D721Med (cell line): ENCODE results near the gene SYTL1.

Experiments used
- DNase-seq: peaks from one replicate; pipeline ENCODE4 v3.0.0; 2011; ENCODE audit warnings: low spot score; ENCODE audit not compliant: insufficient read length
- FAIRE-seq: peaks from 2 replicates; lab custom pipeline; 2011; peaks lifted over from hg19 to GRCh38; lab: Jason Lieb, UNC
- TF ChIP-seq, protein P1 (sequence below): IDR thresholded peaks from 2 replicates; pipeline ENCODE4 v1.5.1; 2012; ENCODE audit warnings: mild to moderate bottlenecking, control low read depth; ENCODE audit not compliant: insufficient read depth; ENCODE audit errors: missing control alignments

Gene SYTL1

DNA sequence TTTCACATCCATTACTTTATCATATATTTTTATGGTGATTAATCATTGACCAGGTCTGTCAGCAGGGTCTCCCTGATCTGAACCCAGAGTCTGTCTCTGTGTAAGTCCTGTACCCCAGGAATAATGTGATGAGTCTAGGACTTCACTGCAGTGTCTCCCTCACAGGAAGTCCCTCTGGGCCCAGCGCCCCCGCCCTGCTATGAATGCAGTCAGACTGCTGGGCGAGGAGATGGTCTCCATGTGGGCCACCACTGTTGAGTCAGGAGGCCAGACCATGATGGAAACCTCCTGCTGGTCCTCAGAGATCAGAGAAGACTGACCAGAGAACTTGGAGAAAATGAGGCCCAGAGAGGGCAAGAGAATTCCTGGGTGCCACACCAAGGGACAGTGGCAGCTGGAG lies 10.4 kb upstream of the SYTL1 start:
- FAIRE-seq (no peak), DNase-seq (no peak)
- TF ChIP-seq, protein P1, sequence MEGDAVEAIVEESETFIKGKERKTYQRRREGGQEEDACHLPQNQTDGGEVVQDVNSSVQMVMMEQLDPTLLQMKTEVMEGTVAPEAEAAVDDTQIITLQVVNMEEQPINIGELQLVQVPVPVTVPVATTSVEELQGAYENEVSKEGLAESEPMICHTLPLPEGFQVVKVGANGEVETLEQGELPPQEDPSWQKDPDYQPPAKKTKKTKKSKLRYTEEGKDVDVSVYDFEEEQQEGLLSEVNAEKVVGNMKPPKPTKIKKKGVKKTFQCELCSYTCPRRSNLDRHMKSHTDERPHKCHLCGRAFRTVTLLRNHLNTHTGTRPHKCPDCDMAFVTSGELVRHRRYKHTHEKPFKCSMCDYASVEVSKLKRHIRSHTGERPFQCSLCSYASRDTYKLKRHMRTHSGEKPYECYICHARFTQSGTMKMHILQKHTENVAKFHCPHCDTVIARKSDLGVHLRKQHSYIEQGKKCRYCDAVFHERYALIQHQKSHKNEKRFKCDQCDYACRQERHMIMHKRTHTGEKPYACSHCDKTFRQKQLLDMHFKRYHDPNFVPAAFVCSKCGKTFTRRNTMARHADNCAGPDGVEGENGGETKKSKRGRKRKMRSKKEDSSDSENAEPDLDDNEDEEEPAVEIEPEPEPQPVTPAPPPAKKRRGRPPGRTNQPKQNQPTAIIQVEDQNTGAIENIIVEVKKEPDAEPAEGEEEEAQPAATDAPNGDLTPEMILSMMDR, result no peak

- FAIRE-seq (no peak), DNase-seq (no peak)
- TF ChIP-seq, protein P1, result no peak
These were observed 9.9 kb upstream of the SYTL1 start for GRCh38 chr1:27331922-27332321.

GRCh38 chr1:27332536-27333281 lies 9.1 kb upstream of the SYTL1 start:
- FAIRE-seq (no peak), DNase-seq (no peak)
- TF ChIP-seq, protein P1, result peak; percentile 57

GRCh38 chr1:27333717-27334279 lies 8.0 kb upstream of the SYTL1 start:
- FAIRE-seq (no peak), DNase-seq (no peak)
- TF ChIP-seq, protein P1, result no peak

DNA sequence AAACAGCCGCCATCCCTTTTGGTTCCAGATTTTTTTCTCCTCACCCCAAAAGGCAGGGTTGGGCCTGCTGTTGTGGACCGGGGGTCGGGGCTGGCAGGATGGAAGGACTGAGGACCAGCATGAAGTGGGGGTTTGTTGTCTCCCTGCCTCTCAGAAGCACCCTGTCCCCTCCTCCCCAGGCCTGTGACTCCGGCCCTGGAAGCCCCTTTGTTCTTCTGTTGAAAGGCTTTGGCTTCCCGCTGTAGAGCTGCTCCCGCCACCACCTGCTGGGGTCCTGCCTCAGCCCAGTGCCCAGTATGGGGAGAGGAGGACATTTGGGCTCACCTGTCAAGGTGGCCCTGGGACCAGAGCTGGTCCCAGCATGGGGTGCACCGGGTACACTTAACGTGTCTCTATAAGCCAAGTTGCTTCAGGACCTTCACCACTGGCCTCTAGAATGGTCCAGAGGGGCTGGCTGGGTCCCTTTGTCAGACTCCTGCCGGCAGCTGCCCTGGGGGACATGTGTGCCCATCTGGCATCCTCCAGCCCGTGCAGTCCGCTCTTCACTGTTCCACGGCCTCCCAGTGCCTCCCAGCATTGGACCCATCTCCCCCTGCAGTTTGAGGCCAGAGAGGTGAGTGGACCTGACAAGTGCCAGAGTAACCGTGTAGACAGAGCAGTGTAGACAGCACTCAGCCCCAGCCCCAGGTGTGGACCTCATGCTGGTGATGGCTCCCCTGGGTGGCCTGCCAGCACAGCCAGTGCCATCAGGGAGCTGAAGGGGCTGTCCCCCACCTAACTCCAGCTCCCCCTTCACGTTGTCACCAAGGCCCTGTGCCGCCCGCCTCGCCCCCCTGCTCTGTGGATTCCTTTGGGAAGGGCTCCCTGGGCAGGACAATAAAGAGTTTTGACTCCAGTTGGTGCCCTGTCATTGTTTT lies 6.1 kb upstream of the SYTL1 start:
- TF ChIP-seq, protein P1, result no peak
- FAIRE-seq (no peak), DNase-seq (no peak)

- no peak for FAIRE-seq
These were observed 5.1 kb upstream of the SYTL1 start for GRCh38 chr1:27336756-27337155.

More at GRCh38 chr1:27336756-27337155, 5.1 kb upstream of the SYTL1 start:
- TF ChIP-seq, protein P1, result no peak
- no peak for DNase-seq
